Posterior vena cava (tissue), 2 donors: ENCODE results near the gene CD58. TPM values are rescaled to one million over a fixed set of nuclear protein-coding genes. Genes with fewer than 3 reads are reported as not detected.

Source experiments
- DNase-seq: peaks from one replicate; pipeline ENCODE4 v3.0.0-alpha.2; 2020; ENCODE audit warnings: low spot score
- intact Hi-C, 2 donors: fragments of 100-400 bp; cut with DNase I; formaldehyde crosslinking; loops; one replicate each; pipeline versions ENCODE4 v1.14.1 to v1.14.2; 2022 to 2023
- microRNA-seq, 2 donors: library from miRNA; unstranded; fragments of <30 nt; microRNA quantifications; one replicate each; pipeline ENCODE4 v1.2.0, GENCODE V29; 2020 to 2021; ENCODE audit warnings: borderline microRNAs expressed in 2 of 2
- total RNA-seq, 2 donors: library from RNA; stranded (reverse); fragmentation: NEBNext Ultra II Directional; extraction: Animal tissue kit (Norgen Biotek cat#: 25700); gene quantifications; one replicate each; pipeline ENCODE4 v1.2.1, GENCODE V29; 2021
- donor health status: DM: yes; HTN: yes; CAD: no.
- donor health status: DM: yes; HTN: yes; CAD: no.

Gene CD58
- total RNA-seq, 2 donors from 2014 or later: 28.3 to 31.6 TPM

GRCh38 chr1:116465845-116466685, 104.8 kb downstream of the CD58 start:
- no peak for DNase-seq
- intact Hi-C loops: no loop called here

- intact Hi-C loops: no loop called here
- no peak for DNase-seq
Observed at GRCh38 chr1:116465477-116465844, 105.4 kb downstream of the CD58 start.

Small RNA genes lying within 50 kb of the gene (microRNA-seq; reads per million reads assigned to microRNA genes)
- 0 reads per million in 2 donors for gene MIR548AC

Other genes starting within 250 kb of the CD58 start
- gene ATP1A1, start 197.8 kb downstream of the CD58 start, total RNA-seq: 100 to 1,000 TPM; 227 to 248 TPM
- 1 to 10 TPM; 2.2 to 3.0 TPM for gene IGSF3, start 96.7 kb upstream of the CD58 start, total RNA-seq
- 1 to 10 TPM; 1.1 to 2.3 TPM for gene CD2, start 183.4 kb upstream of the CD58 start, total RNA-seq